Measurements from ENCODE around the gene SYT8.

SYT8 gene

DNA sequence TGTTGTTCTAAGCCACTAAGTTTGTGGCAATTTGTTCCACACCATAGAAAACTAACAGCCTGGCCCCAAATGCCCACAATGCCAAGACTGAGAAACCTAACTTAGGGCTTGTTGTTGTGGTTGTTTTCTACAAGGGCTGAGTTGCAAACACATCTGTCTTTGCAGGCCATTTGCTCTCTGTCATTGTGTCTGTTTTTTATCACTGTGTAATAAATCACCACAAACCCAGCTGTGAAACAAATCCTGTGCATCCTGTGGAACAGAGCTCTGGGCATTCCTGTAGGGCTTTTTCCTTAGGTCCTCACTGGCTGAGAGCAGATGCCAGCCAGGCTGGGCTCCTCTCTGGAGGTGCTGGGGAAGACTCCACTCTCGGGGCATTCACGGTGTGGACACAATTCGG, 15.7 kb upstream of the SYT8 start:
- Histone ChIP-seq H3K27ac (ENCODE audit: low read depth, low read length) (no peak overlapping the region), H3K36me3 (ENCODE audit: control insufficient read depth, insufficient read depth, low read length) (no peaks in the 10 kb centered on the region), H3K4me1 (ENCODE audit: control insufficient read depth, insufficient read depth, low read length) (no peaks in the 10 kb centered on the region), H3K4me3 (ENCODE audit: low read depth, low read length) (no peak overlapping the region), H3K27me3 (ENCODE audit: control insufficient read depth, insufficient read depth, low read length) (no peaks in the 10 kb centered on the region), H3K9me3 (ENCODE audit: control insufficient read depth, insufficient read depth, low read depth, low read length) (peaks cover 21% of the 10 kb centered on the region), H3K9ac (ENCODE audit: low read length) (no peak overlapping the region)

DNA sequence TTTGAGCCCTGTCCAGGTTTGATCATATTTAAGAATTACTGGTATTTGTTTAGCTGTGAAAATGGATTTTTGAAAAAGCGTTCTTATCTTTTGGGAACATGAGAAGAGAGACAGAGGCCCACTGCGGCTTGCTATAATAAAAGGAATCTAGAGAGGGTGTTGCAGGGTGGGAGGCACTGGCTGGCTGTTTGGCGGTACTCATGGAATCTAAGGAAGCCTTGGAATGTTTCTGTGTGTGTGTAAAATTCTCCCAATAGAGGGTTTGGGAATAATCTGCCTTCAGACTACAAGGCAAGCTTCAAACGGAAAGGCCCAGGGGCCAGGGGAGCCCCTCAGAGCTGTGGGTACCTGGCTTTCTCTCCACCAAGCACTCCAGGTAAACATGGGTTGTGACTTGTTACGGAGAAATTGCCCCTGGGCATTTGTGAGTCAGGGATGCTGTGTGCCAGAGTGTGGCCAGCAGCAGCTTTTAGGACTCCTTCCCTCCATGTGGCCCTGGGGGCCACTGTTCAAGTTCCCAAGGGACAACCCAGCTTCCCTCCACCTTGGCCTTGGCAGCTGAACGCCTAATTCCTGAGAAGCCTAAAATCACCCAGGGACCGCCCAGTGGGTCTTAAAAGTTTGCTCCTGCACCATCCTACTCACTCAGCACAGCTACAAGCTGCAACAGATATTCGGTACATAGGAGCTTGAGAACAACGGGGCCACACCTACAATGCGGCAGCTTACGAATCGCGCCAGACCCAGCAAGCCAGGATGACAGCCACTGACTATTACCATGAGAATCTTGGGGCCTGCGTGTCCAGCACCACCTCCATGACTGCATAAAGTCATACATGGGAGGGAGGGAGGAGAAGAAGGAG, 14.1 kb upstream of the SYT8 start:
- H3K4me3 ChIP-seq (ENCODE audit: low read depth, low read length), result no peak overlapping the region
- H3K9me3 ChIP-seq (ENCODE audit: control insufficient read depth, insufficient read depth, low read depth, low read length), result peaks cover 21% of the 10 kb centered on the region
- H3K27me3 ChIP-seq (ENCODE audit: control insufficient read depth, insufficient read depth, low read length), result no peaks in the 10 kb centered on the region; the same call in 1 of the 2 replicates
- no peak overlapping the region for H3K27ac ChIP-seq (ENCODE audit: low read depth, low read length)
- H3K4me1 ChIP-seq (ENCODE audit: control insufficient read depth, insufficient read depth, low read length), result peaks cover 3% of the 10 kb centered on the region; the same call in 1 of the 2 replicates
- no peaks in the 10 kb centered on the region for H3K36me3 ChIP-seq (ENCODE audit: control insufficient read depth, insufficient read depth, low read length)
- no peak overlapping the region for H3K9ac ChIP-seq (ENCODE audit: low read length)

DNA sequence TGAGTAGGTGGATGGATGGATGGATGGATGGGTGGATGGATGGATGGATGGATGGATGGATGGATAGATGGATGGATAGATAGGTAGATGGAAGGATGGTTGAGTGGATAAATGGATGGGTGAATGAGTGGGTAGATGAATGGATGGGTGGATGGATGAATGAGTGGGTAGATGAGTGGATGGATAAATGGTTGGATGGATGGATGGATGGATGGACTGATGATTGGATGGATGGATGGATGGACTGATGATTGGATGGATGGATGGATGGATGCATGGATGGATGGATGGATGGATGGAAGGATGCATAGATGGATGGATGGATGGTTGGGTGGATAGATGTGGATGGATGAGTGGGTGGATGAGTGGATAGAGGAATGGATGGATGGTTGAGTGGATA, 13.2 kb upstream of the SYT8 start:
- Histone ChIP-seq H3K9me3 (ENCODE audit: control insufficient read depth, insufficient read depth, low read depth, low read length) (peaks cover 21% of the 10 kb centered on the region), H3K4me3 (ENCODE audit: low read depth, low read length) (no peak overlapping the region), H3K4me1 (ENCODE audit: control insufficient read depth, insufficient read depth, low read length) (peaks cover 3% of the 10 kb centered on the region; the same call in 1 of the 2 replicates), H3K9ac (ENCODE audit: low read length) (no peak overlapping the region), H3K27ac (ENCODE audit: low read depth, low read length) (no peak overlapping the region), H3K36me3 (ENCODE audit: control insufficient read depth, insufficient read depth, low read length) (no peaks in the 10 kb centered on the region), H3K27me3 (ENCODE audit: control insufficient read depth, insufficient read depth, low read length) (no peaks in the 10 kb centered on the region; the same call in 1 of the 2 replicates)

DNA sequence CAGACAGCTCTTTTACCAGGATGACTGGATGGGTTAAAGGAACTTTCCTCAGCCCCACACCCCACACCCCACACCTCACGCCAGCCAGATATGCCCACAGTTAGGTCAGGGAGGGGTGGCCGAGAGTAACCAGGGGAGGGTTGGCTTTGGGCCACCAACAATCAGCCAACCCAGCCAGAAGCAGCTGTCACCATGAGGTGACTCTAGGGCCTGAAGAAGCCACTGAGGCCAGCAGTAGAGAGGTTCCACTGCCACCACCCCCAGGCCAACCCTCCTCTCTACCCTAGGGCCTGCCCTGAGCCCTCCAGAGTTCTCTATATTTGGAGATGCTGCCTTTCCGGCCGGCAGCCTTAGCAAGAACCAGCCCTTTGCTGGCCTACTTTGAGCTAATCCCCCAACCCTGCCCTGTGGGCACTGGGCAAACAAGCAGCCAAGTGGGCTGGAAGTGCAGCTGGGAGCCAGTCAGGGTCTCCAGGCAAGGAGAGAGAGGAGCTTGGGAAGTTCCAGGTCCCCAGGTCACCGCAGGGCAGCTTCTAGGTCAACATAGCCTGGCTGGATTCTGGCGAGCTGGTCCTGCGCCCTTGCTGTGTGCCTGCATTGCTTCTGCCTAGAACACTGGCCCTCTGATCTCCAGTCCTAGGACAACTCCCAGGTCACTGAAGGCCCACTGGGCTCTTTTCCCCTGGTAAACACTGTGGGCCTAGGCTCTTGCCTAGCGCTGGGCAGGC, 12.0 kb upstream of the SYT8 start:
- Histone ChIP-seq H3K9me3 (ENCODE audit: control insufficient read depth, insufficient read depth, low read depth, low read length) (peaks cover 19% of the 10 kb centered on the region), H3K27ac (ENCODE audit: low read depth, low read length) (no peak overlapping the region), H3K4me3 (ENCODE audit: low read depth, low read length) (no peak overlapping the region), H3K36me3 (ENCODE audit: control insufficient read depth, insufficient read depth, low read length) (no peaks in the 10 kb centered on the region), H3K4me1 (ENCODE audit: control insufficient read depth, insufficient read depth, low read length) (peaks cover 3% of the 10 kb centered on the region; the same call in 1 of the 2 replicates), H3K27me3 (ENCODE audit: control insufficient read depth, insufficient read depth, low read length) (no peaks in the 10 kb centered on the region; the same call in 1 of the 2 replicates), H3K9ac (ENCODE audit: low read length) (no peak overlapping the region)

DNA sequence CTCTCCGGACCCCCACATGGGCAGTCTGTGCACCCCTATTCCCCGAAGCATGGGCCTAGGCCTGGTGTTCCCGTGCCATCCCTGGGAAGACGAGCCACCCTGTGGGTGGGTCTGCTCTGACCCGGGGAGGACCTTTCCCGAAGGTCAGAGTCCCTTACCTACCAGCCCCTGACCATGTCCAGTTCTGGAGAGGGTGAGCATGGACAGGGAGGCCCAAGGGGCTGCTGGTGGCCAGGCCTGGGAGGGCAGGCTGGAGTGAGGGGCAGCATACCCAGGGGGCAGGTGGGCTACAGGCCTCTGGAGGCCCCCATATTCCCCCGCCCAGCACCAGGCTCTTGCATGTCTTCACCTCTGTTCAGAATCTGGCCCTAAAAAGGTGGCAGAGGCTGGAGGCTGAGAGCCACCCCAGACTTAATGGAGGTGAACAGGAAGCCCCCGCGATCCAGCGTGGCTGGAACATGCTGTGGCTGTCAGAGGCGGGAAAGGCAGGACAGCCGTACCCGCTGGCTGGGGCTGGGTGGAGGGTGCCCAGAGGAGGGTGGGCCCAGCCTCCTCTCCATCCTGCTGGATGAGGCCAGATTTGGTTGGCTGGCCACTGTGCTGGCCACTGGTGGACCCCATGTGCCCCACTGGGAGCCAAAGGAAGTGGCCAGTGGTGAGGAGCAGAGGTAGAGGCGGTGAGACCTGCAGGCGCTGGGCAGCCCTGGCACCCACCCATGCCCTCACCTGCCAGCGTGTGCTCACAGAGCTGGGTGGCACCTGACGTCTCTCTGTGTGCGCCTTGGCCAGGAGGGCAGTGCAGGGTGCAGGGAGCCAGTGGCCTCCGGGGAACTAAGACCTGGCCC, 11.2 kb upstream of the SYT8 start:
- Histone ChIP-seq H3K9me3 (ENCODE audit: control insufficient read depth, insufficient read depth, low read depth, low read length) (peaks cover 12% of the 10 kb centered on the region), H3K9ac (ENCODE audit: low read length) (no peak overlapping the region), H3K4me3 (ENCODE audit: low read depth, low read length) (no peak overlapping the region), H3K36me3 (ENCODE audit: control insufficient read depth, insufficient read depth, low read length) (no peaks in the 10 kb centered on the region), H3K4me1 (ENCODE audit: control insufficient read depth, insufficient read depth, low read length) (peaks cover 3% of the 10 kb centered on the region; the same call in 1 of the 2 replicates), H3K27ac (ENCODE audit: low read depth, low read length) (no peak overlapping the region), H3K27me3 (ENCODE audit: control insufficient read depth, insufficient read depth, low read length) (no peaks in the 10 kb centered on the region; the same call in 1 of the 2 replicates)

GRCh38 chr11:1824221-1825038, 10.4 kb upstream of the SYT8 start:
- H3K9ac ChIP-seq (ENCODE audit: low read length), result no peak overlapping the region
- no peaks in the 10 kb centered on the region; the same call in 1 of the 2 replicates for H3K27me3 ChIP-seq (ENCODE audit: control insufficient read depth, insufficient read depth, low read length)
- no peak overlapping the region for H3K4me3 ChIP-seq (ENCODE audit: low read depth, low read length)
- H3K4me1 ChIP-seq (ENCODE audit: control insufficient read depth, insufficient read depth, low read length), result peaks cover 3% of the 10 kb centered on the region; the same call in 1 of the 2 replicates
- no peaks in the 10 kb centered on the region for H3K36me3 ChIP-seq (ENCODE audit: control insufficient read depth, insufficient read depth, low read length)
- peaks cover 6% of the 10 kb centered on the region; the same call in 1 of the 2 replicates for H3K9me3 ChIP-seq (ENCODE audit: control insufficient read depth, insufficient read depth, low read depth, low read length)
- H3K27ac ChIP-seq (ENCODE audit: low read depth, low read length), result no peak overlapping the region

GRCh38 chr11:1825039-1825740, 9.6 kb upstream of the SYT8 start:
- Histone ChIP-seq H3K27ac (ENCODE audit: low read depth, low read length) (no peak overlapping the region), H3K4me3 (ENCODE audit: low read depth, low read length) (no peak overlapping the region), H3K9me3 (ENCODE audit: control insufficient read depth, insufficient read depth, low read depth, low read length) (peaks cover 4% of the 10 kb centered on the region; the same call in 1 of the 2 replicates), H3K36me3 (ENCODE audit: control insufficient read depth, insufficient read depth, low read length) (no peaks in the 10 kb centered on the region), H3K9ac (ENCODE audit: low read length) (no peak overlapping the region), H3K27me3 (ENCODE audit: control insufficient read depth, insufficient read depth, low read length) (no peaks in the 10 kb centered on the region; the same call in 1 of the 2 replicates), H3K4me1 (ENCODE audit: control insufficient read depth, insufficient read depth, low read length) (peaks cover 3% of the 10 kb centered on the region; the same call in 1 of the 2 replicates)

- no peak overlapping the region for H3K4me3 ChIP-seq (ENCODE audit: low read depth, low read length)
- H3K9me3 ChIP-seq (ENCODE audit: control insufficient read depth, insufficient read depth, low read depth, low read length), result peaks cover 4% of the 10 kb centered on the region; the same call in 1 of the 2 replicates
- H3K27ac ChIP-seq (ENCODE audit: low read depth, low read length), result no peak overlapping the region
- no peaks in the 10 kb centered on the region; the same call in 1 of the 2 replicates for H3K27me3 ChIP-seq (ENCODE audit: control insufficient read depth, insufficient read depth, low read length)
- H3K36me3 ChIP-seq (ENCODE audit: control insufficient read depth, insufficient read depth, low read length), result no peaks in the 10 kb centered on the region
- no peak overlapping the region for H3K9ac ChIP-seq (ENCODE audit: low read length)
- peaks cover 3% of the 10 kb centered on the region; the same call in 1 of the 2 replicates for H3K4me1 ChIP-seq (ENCODE audit: control insufficient read depth, insufficient read depth, low read length)
These were observed 8.9 kb upstream of the SYT8 start for GRCh38 chr11:1825785-1826451.

DNA sequence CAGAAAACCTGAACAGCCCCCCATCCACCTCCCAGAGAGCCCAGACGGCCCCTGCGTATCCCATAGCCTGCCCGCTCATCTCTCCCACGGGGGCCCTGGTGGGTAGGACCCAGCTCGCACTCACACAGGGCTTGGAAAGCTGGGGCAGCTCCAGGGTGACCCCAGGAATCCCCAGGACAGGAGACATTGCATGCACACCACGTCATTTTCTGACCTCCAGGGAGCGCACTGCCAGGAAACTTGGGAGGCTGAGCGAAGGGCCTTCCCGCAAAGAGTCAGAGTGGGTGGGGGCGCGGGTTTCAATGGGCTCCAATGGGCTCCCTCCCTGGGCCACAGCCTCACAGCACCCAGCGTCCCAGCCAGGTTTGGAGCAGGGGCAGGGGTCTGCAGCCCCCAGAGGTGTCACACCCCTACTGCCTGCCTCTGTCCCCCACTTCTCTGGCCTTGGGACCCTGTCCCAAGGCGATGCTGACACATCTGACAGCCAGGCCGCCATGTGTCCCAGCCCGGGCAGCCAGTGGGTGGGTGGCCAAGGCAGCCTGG, 8.2 kb upstream of the SYT8 start:
- Histone ChIP-seq H3K4me1 (ENCODE audit: control insufficient read depth, insufficient read depth, low read length) (peaks cover 3% of the 10 kb centered on the region; the same call in 1 of the 2 replicates), H3K27me3 (ENCODE audit: control insufficient read depth, insufficient read depth, low read length) (no peaks in the 10 kb centered on the region; the same call in 1 of the 2 replicates)

More for the DNA sequence above, 8.2 kb upstream of the SYT8 start:
- Histone ChIP-seq H3K4me3 (ENCODE audit: low read depth, low read length) (no peak overlapping the region), H3K36me3 (ENCODE audit: control insufficient read depth, insufficient read depth, low read length) (no peaks in the 10 kb centered on the region), H3K9ac (ENCODE audit: low read length) (no peak overlapping the region), H3K9me3 (ENCODE audit: control insufficient read depth, insufficient read depth, low read depth, low read length) (peaks cover 2% of the 10 kb centered on the region; the same call in 1 of the 2 replicates), H3K27ac (ENCODE audit: low read depth, low read length) (no peak overlapping the region)
